Activated CD8-positive, alpha-beta memory T cell treated with anti-CD3 and anti-CD28 coated beads for 1 hour (primary cell): ENCODE results near the gene MOAP1.
"Not testable (repeated sequence)": the region's sequence is repeated elsewhere in the genome, so short reads cannot be mapped to it uniquely, and the experiment has no call there.

Experiments
- DNase-seq, 2 donors: peaks; one replicate each; pipeline ENCODE4 v3.0.0-alpha.2; 2020; ENCODE audit warnings: low read depth in 1 of 2; ENCODE audit errors: extremely low read depth in 1 of 2

MOAP1 gene, protein sequence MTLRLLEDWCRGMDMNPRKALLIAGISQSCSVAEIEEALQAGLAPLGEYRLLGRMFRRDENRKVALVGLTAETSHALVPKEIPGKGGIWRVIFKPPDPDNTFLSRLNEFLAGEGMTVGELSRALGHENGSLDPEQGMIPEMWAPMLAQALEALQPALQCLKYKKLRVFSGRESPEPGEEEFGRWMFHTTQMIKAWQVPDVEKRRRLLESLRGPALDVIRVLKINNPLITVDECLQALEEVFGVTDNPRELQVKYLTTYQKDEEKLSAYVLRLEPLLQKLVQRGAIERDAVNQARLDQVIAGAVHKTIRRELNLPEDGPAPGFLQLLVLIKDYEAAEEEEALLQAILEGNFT

DNA sequence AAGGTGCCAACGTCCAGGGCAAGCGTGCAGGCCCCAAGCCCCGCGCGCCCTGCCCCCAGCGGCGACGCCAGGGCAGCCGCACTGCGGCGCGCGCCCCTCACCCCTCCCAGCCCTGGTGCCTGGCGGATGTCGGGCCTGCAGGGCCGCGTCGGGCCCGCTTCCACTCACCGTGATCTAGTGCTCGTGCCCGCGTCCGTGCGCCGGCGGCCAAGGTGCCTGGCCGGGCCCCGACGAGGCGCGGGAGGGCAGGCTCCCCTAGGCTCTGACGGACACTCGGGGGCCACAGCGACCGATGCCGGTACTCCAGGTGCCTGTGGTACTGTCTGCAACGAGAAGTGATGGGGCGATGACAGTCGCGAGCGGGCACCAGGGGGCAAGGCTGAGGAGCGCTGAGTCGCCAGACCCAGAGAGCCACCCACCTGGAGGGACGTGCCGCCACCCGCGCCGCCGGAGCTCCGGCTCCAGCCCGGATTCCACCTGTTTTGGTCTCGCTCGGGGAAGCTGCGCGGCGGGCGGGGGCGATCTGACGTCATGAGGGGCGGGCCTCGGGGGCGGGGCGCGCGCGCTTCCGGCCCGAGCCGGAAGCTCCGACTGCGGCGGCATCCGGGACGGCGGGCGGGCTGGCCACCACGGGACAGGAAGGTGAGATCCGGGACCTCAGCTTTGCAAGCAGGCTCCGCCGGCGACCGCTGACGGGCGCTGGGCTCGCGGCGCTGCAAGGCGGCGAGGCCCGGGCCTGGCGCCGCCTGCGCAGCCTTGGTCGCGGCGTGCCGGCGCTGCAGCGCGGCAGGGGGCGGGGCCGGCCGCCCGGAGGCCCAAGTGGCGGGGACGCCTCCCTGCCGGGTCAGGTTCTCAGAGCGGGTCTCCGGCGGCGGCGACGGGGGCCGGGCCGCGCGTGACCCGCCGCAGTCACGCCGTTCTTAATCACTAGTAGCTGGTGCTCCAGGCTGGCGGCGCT, at the start of gene MOAP1, which contains the start of gene LYSET:
TSS of gene MOAP1 (minus strand) at position 507 of the 958 bp plus-strand sequence. CDS start 655 bp downstream, outside the sequence.
TSS of gene LYSET (plus strand) at position 927 of the 958 bp plus-strand sequence. CDS start 89 bp downstream, outside the sequence.
- DNase-seq, result peak; percentile 74 to 83

DNA sequence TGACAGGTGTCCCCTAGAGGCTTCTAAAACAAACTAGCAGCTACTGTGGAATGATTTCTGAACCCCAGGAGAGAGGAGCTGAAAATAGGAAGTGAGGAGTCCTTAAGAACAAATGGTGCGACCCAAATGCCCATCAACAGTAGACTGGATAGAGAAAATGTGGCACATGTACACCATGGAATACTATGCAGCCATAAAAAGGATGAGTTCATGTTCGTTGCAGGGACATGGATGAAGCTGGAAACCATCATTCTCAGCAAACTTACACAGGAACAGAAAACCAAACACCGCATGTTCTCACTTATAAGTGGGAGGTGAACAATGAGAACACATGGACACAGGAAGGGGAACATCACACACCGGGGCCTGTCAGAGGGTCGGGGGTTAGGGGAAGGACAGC, 48.4 kb upstream of the MOAP1 start:
- not testable (repeated sequence) for DNase-seq

DNA sequence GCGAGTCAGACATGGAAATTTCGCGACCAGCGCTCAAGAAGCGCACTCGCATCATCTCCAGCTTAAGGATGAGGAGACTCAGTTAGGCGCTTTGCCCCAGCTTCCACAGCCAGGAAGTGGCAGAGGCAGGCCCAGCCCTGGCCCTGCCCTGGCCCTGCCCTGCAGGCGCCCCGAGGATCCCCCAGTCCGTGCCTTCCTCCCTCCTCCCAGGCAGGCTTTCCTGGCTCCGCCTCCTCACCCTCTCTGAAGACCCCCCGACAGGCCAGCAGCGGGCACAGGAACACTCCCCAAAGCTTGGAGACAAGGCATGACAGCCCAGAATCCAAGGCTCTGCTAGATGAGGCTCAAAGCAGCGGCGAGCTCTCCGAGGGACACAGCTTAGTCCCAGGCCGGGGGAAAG, 47.5 kb upstream of the MOAP1 start:
- DNase-seq, result no peak

DNA sequence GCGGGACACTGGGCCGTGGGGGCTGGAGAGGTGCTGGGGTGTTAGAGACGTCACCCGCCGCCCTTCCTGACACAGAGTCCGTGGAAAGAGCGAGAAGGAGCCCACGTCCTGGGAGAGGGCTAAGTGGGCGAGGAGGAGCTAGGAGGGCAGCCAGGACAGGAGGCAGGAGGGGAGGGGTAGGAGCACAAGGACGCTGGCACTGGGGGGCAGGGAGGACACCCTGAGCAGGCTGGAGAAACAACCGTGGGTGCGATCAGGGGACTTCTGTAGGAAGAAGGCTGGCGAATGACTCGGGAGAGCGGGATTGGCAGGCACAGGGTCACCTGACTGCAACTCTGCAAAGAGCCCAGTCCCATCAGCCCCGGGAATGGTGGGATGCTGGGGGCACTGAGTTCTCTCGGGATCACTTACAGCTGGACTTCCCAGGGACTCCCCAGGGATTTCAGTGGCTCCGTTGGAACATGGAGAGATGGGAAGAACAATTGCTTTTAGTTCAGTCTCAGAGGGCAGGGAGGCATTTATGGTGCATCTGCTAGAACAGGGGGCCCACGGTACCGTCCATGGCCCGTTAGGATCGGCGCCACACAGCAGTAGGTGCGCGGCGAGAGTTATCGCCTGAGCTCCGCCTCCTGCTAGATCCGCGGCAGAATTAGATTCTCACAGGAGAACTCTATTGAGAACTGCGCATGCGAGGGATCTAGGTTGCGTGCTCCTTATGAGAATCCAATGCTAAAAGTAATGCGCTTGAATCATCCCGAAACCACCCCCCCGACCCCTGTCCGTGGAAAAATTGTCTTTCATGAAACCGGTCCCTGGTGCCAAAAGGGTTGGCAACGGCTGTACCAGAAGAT, 46.7 kb upstream of the MOAP1 start:
- no peak for DNase-seq

DNA sequence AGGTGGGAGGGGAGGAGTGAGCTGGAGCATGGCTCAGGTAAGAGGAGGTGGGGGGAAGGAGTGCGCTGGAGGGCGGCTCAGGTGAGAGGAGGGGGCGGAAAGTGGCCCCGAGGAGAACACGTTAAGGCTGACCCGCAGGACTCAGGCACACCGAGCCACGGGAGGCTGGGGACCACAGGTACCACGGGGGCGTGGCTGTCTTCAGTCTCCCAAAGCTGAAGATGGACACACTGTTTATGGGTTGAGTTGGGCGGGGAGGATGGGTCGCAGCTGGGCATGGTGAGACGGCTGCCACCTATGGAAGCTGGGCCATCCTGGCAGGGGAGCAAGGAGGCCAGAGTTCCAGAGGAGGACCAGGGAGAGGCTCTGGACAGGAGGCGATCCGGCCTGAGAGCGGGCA, 45.8 kb upstream of the MOAP1 start:
- no peak for DNase-seq

DNA sequence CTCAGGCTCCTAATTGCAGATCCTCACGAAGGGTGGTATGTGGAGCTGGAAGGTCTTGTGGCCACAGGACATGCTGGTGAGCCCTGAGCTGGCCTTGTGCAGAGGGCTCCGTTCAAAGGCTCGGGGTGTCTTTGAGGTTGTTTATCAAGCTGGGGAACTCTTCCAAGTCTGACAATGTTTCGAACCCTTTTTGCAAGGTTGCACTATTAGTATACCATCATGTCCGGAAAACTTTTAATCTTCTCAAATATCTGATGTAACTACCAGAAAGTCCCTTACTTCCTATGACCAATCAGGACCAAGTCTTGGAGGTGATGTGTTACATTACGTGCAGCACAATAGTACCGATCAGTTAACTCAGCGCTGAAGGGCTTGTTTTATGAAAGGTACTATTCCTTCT, 43.9 kb upstream of the MOAP1 start:
- DNase-seq, result no peak

DNA sequence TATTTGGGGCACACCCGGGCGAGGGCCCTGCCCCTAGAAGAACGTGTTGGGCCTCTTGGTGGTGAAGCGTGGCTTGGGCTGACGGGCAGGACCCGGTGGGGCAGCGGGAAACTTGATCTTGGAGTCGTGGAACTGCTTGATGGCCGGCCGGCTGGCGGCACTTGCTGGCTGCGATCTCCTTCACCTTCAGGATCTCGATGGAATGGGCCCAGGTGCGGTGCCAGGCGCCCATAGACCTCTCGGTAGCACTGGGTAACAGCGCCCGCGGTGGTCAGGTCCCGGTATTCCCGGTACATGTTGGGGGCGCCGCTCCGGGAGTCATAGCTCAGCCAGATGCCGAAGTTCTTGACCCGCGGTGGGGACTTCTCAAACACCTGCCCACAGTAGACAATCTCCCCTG, 38.9 kb upstream of the MOAP1 start:
- no peak for DNase-seq

DNA sequence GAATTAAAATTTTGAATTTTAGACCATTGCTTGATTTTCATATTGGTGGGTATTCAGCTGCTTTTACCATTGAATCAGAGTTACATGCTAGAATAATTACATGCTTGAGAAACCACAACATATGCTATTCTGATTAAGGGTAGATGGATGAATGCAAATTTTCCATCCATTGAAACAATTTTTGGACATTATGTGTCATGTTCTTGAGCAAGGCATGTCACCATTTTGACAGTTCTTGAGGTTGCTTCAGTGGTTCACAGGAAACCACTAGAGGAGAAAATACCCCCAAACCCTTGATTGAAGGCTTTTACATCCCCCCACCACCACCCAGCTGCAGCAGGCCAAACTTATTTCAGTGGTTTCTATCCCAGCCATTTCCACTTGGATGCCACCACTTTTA, 35.8 kb upstream of the MOAP1 start:
- DNase-seq, result no peak

DNA sequence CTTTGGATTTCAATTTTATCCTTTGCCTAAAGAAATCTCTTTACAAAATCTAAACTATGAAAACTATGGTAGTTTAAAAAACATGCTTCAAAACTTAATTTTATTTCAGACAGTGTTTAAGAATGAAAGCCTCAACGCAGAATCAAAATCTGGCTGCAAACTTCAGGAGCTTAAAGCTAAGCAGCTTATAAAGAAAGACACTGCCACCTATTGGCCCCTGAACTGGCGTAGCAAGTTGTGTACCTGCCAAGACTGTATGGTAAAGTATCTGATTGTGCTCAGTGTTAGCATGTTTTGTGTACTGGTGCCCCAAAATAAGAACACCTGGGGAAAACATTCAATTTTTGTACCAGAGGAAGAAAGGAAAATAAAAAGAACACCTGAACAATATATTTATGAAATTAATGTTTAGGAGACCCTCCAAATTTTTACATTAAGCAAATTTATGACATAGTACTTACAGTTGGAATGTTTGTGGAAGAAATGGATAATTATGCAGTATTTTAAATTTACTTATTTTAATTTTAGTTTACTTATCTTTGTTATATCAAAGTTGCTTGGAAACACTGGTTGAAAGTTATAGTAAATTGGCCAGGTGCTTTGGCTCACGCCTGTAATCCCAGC, 34.5 kb upstream of the MOAP1 start:
- peak in 1 of 2 donors; percentile 10 for DNase-seq

DNA sequence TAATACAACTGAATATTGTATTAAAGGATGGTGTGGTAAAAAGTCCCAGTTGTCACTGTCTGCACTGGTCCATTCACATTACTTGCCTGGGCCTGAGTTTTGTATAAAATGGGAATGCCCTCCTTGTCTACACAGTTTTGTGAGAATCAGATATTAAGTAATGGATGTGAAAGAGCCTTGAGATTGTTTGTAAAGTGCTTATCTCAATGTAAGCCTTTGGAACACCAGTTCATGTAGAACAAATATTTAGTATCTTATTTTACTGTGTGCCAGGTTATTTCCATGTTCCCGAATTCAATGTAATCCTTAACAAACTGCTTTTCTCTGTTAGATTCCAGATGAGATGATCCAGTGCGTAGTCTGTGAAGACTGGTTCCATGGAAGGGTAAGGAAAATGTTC, 29.9 kb upstream of the MOAP1 start:
- DNase-seq, result no peak

DNA sequence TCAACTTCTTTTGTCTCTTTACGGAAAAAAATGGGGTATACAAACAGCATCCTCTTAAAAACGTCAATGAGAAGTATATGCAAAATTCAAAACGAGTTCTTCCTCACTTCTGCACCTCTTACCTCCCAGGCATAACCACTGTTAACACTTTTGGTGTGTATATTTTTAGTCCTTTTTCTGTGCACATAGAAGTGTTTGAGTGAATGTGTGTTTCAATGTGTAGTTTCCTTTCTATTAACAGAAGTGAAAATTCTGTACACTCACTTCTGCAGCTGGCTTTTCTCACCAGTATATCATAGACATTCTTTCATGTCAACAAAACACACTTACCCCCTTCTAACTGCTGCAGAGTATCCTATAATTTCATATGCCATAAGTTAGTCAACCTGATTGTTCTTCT, 27.7 kb upstream of the MOAP1 start:
- no peak for DNase-seq

DNA sequence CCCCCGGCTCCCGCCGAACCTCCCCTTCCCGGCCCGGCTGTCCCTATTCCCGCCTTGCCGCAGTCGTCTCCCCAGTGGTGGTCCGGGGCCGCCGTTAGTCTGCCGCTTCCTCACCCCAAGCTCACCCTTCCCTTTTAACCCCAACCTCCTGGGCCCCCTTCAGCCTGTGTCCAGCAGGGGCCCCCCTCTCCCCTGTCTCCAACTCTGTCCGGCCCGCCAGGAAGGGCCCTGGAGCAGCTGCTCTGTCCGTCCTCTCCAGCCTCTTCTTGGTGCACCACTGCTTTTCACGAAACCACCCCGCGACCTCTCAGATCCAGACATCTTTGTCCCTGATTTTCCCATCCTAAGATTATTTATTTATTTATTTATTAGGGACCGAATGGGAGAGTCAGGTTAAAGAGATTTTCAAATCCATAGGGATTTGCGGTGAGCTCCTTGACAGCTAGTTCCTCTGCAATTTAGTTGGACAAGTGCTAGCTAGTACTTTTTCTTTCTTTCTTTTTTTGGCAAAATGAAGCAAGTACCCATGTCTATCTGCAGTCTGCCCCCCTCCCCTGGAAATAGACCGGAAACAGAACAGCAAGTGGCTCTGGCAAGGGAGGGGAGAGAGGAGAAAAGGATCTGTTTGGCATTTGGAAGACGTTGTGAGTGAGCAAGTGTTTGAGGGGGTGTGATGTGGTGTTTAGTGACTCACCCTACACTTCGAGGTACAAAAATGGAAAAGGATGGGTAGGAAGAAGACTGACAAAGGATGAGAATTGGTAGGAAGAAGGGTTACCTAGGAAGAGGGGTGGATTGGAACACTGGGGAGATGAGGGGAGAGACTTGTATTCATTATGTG, 23.0 kb upstream of the MOAP1 start:
- DNase-seq, result no peak

DNA sequence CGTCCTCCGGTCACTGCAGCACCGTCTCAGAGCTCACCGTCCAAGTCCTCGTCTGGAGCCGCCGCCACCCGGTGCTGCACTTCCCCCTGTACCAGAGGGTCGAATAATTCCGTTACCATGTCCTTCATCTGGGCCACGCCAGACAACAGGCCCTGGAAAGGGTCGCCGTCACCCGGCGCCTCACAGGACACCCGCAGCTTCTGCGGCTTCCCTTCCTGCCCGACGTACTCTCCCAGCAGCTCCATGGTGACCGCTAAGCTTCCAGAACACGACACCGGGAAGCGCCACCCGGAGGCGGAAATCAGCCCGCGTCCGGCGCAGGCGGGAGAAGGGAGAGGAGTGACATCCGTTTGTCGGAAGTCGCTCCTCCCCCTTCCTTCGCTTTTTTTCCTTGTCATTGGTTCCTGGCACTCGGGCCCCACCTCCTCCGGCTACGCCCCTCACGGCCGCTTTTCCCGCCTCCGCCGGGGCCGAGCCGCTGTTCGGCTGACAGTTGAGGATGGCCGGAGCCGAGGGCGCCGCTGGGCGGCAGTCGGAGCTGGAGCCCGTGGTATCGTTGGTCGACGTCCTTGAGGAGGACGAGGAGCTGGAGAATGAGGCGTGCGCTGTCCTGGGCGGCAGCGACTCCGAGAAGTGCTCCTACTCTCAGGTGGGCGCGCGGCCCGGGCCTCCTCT, 22.2 kb upstream of the MOAP1 start, which contains the start of the genes GON7 and UBR7:
TSS of gene GON7 (minus strand) at position 273 of the 675 bp plus-strand sequence. CDS start at position 245, 28 bp downstream.
TSS of gene UBR7 (plus strand) at position 464 of the 675 bp plus-strand sequence. CDS start at position 500, 36 bp downstream.
- peak; percentile 57 to 78 for DNase-seq

DNA sequence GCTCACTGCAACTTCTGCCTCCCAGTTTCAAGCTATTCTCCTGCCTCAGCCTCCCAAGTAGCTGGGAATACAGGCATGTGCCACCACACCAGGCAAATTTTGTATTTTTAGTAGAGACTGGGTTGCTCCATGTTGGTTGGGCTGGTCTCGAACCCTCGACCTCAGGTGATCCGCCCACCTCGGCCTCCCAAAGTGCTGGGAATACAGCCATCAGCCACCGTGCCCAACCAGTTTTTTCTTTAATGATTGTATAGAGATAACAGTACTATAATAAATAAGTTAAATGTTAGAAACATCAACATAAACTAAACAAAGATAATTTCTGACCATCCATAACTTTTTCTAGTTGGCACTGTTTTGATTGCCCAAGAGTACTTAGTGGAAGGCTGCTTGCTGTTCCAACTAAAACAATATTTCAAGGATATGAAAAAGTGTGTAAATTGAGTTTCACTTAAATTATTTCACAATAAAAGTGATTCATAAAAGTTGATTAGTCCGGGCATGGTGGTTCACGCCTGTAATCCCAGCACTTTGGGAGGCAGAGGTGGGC, 16.5 kb upstream of the MOAP1 start:
- no peak for DNase-seq

DNA sequence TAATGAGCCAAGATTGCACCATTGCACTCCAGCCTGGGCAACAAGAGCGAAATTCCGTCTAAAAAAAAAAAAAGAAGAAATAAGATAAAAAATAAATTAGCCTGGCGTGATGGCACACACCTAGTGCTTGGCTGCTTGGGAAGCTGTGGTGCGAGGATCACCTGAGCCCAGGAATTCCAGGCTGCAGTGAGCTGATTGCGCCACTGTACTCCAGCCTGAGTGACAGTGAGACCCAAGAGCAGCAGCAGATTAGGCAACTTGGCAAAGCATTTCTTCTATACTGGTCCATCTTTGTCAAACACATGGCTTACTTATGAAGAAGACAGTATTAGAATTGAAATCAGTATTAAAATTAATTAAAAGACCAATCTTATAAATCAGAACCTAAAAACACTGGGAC, 15.9 kb upstream of the MOAP1 start:
- DNase-seq, result no peak

DNA sequence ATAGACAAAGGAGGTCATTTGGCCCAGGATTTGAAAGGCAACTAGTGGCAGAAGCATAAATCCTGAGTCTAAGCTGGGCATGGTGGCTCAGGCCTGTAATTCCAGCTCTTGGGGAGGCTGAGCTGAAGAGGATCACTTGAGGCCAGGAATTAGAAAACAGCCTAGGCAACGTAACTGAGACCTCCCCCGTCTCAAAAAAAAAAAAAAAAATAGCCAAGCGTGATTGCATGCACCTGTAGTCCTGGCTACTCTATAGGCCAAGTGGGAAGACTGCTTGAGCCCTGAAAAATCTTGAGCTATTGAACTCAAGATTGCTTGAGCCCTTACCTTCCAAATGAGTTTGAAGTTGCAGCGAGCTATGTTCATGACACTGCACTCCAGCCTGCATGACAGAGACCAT, 14.3 kb upstream of the MOAP1 start:
- DNase-seq, result no peak

DNA sequence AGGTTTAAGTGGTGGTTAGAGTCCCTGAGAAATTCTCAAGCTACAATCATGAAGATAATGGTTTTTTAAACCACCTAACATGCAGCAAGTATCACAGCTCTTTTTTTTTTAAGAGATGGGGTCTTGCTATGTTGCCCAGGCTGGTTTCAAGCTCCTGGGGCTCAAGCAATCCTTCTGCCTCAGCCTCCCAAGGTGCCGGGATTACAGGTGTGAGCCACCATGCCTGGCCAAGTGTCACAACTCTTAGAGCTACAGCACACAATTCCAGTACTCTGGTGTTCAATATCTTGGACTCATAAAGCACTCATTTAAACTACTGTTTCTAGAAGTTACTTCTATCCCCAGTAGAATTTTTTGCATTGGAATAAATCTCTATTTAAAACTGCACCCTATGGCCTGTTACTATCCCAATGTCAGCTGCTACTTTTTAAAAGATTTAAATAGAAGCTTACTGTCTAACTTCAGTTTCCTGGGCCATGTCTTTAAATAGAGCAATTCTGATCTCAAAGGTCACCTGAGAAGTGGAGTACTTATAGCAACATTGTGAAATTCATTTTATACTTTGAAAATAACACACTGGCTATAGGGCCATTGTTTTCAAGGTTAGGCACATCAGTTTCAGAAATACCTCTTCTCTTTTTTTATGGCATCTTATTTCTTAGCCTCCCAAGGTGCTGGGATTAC, 10.8 kb upstream of the MOAP1 start:
- DNase-seq, result no peak

DNA sequence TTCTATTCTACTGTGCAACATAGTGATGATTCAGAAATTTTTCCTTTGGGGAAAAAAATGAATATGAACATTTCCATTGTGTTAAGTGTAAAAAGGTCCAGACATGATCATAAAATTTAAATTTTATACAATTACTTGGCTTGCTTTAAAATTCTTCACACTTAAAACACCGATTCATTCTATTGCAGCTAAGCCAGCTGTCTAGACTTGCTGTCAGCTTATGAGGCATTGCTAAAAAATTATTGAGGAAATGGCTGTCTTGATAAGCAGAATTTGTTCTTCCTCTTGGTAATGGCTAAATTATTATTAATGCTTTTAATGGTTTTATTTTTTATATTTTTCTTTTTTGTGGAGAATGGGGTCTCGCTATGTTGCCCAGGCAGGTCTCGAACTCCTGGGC, 2.3 kb upstream of the MOAP1 start:
- DNase-seq, result no peak
